Measurements from ENCODE around the gene CCDC178.

The CCDC178 gene

GRCh38 chr18:32907311-32907585 is 533.3 kb downstream of the CCDC178 start:
- no peak for DNase-seq

GRCh38 chr18:32906506-32907310 is 533.8 kb downstream of the CCDC178 start:
- DNase-seq, result no peak

GRCh38 chr18:32905651-32906050 is 534.9 kb downstream of the CCDC178 start:
- DNase-seq, result no peak

DNA sequence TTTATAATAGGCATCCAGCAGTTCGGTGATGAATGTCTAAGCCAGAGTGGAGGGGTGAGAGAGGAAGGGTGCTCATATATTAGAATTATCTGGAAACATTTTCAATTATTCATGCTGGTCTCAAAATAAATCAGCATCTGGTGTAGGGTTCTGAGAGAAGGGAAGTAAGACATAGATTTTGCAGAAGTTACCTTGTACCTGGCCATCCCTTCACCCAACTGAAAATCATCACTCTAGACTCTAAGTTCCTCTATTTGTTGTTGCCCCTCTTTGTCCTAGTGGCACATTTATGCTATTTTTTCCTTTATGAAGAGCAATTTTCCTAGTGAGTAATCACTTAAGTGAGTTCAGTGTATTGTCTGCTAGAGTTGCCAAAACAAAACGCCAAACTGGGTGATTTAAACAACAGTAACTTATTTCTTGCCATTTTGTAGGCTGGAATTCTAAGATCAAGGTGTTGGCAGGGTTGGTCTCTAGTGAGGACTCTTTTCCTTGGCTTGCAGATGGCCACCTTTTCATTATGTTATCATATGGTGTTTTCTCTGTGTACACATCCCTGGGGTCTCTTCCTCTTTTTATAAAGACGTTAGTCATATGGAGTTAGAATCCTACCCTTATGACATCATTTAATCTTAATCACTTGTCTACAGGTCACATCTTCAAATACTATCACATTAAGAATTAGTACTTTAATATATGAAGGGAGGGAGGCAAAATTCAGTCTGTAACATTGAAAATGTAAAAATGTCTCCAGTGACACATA is 537.8 kb downstream of the CCDC178 start:
- no peak for DNase-seq

- DNase-seq, result no peak
Observed at GRCh38 chr18:32899819-32900218, 540.7 kb downstream of the CCDC178 start.

GRCh38 chr18:32896776-32897547 is 543.6 kb downstream of the CCDC178 start:
- DNase-seq, result no peak

- DNase-seq, result no peak
Observed at GRCh38 chr18:32893915-32894314, 546.6 kb downstream of the CCDC178 start.

- no peak for DNase-seq
Observed at GRCh38 chr18:32891797-32892196, 548.7 kb downstream of the CCDC178 start.

- no peak for DNase-seq
Observed at GRCh38 chr18:32891130-32891529, 549.4 kb downstream of the CCDC178 start.

- no peak for DNase-seq
Observed at GRCh38 chr18:32889615-32890593, 550.6 kb downstream of the CCDC178 start.

- DNase-seq, result no peak
Observed at GRCh38 chr18:32888306-32888705, 552.2 kb downstream of the CCDC178 start.
